Coronary artery (tissue), 2 donors: ENCODE measurements around the gene FBXW4.
"Not testable (repeated sequence)": the region's sequence is repeated elsewhere in the genome, so short reads cannot be mapped to it uniquely, and the experiment has no call there.

Experiments
- DNase-seq: peaks from one replicate; pipeline ENCODE4 v3.0.0-alpha.2; 2017; ENCODE audit warnings: low spot score
- H3K27ac ChIP-seq, 2 donors: fragments of 200-600 bp; sonication (generic); one replicate each; pipeline ENCODE4 v1.5.1; 2016 to 2019
- H3K4me3 ChIP-seq: fragments of 200-600 bp; sonication (generic); 2 replicates; pipeline ENCODE4 v1.5.1; 2016; ENCODE audit warnings: mild to moderate bottlenecking, moderate library complexity
- CTCF ChIP-seq: fragments of 200-600 bp; sonication (generic); IDR thresholded peaks from one replicate; pipeline ENCODE4 v1.5.1; 2019; ENCODE audit warnings: antibody characterized with exemption

Gene FBXW4

GRCh38 chr10:101595591-101596433 is 99.2 kb downstream of the FBXW4 start:
- Histone ChIP-seq H3K4me3 (no peak overlapping the region), H3K27ac (no peak overlapping the region)
- TF ChIP-seq CTCF: no peak
- DNase-seq: no peak

GRCh38 chr10:101593331-101593730 is 101.6 kb downstream of the FBXW4 start:
- H3K27ac ChIP-seq, DNase-seq, H3K4me3 ChIP-seq: not testable (repeated sequence)

GRCh38 chr10:101588879-101589278 is 106.1 kb downstream of the FBXW4 start:
- no peak overlapping the region for H3K27ac ChIP-seq
- peak overlapping the region; percentile 92 for H3K4me3 ChIP-seq
- no peak for DNase-seq
- no peak for TF ChIP-seq CTCF

- peak; percentile 97 for DNase-seq
- peak within 1 kb of the TSS; percentile 19 to 82 for H3K27ac ChIP-seq
- no peak for TF ChIP-seq CTCF
- H3K4me3 ChIP-seq: peak within 1 kb of the TSS; percentile 92
These were observed 107.0 kb downstream of the FBXW4 start, which contains the start of the genes DPCD and POLL for GRCh38 chr10:101587725-101588653. TSS of gene DPCD (plus strand) at chr10:101588321. CDS start at chr10:101588337, 16 bp downstream. TSS of gene POLL (minus strand) at chr10:101588257. CDS start at chr10:101587360, 897 bp downstream.

- Histone ChIP-seq H3K27ac (no peak overlapping the region), H3K4me3 (no peak overlapping the region)
- TF ChIP-seq CTCF: no peak
- no peak for DNase-seq
These were observed 109.1 kb downstream of the FBXW4 start for GRCh38 chr10:101585841-101586240.

GRCh38 chr10:101580486-101581399 is 114.2 kb downstream of the FBXW4 start:
- no peak overlapping the region for H3K4me3 ChIP-seq
- no peak overlapping the region for H3K27ac ChIP-seq
- DNase-seq: no peak
- no peak for TF ChIP-seq CTCF
